HFF-Myc (cell line): Measurements from ENCODE around the gene AGPAT1.

Source experiments
- DNase-seq: peaks from one replicate; pipeline ENCODE4 v3.0.0-alpha.2; 2011; ENCODE audit warnings: low read depth; ENCODE audit errors: extremely low read depth
- H3K4me3 ChIP-seq: replicated peaks from 2 replicates; pipeline ENCODE4 v1.5.1; 2011; ENCODE audit warnings: low read depth, mild to moderate bottlenecking, control low read depth, low read length
- TF ChIP-seq, protein P1 (sequence below): IDR thresholded peaks from 2 replicates; pipeline ENCODE4 v1.5.1; 2012; ENCODE audit warnings: mild to moderate bottlenecking, low read depth, low read length, control low read depth; ENCODE audit errors: missing control alignments

Gene AGPAT1

DNA sequence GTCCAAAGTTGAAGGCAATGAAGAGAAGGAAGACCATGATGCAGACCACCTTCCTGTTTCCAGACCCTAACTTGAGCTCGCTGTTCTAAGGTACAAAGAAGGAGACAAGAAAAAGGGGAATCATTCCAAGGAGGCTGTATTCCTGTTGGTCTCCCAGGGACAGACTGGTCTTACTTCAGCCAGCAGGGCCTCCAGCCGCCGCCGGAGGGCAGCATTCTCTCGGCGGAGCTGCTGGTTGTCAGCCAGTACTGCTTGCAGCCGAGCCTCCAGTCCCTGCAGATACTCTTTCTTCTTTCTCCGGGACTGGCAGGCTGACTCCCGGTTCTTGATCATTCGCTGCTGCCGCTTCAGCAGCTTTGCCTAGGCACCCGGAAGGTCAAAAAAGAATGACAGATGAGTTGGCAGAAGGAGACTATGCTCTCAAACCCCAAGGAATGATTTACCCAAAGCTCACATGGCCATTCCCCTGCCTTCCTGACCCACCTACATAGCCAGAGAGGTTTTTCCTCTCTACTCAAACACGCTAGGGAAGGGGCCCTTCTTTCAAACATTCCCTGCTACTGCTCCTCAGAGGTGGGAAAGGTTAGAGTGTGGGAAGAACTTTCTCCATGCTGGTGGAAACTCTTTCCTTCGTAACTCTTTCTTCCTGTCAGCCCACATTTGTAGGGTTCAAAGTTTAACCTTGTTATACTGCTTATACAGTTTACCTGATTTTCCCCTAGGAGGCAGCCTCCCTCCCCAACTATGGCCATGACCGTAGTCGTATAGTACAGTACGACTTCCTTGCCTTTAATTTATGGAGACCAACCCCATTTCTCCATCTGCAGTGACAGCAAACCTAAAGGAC lies 56.9 kb downstream of the AGPAT1 start:
- TF ChIP-seq, protein P1, sequence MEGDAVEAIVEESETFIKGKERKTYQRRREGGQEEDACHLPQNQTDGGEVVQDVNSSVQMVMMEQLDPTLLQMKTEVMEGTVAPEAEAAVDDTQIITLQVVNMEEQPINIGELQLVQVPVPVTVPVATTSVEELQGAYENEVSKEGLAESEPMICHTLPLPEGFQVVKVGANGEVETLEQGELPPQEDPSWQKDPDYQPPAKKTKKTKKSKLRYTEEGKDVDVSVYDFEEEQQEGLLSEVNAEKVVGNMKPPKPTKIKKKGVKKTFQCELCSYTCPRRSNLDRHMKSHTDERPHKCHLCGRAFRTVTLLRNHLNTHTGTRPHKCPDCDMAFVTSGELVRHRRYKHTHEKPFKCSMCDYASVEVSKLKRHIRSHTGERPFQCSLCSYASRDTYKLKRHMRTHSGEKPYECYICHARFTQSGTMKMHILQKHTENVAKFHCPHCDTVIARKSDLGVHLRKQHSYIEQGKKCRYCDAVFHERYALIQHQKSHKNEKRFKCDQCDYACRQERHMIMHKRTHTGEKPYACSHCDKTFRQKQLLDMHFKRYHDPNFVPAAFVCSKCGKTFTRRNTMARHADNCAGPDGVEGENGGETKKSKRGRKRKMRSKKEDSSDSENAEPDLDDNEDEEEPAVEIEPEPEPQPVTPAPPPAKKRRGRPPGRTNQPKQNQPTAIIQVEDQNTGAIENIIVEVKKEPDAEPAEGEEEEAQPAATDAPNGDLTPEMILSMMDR = peak; percentile 93
- no peak for DNase-seq

More for the DNA sequence above, 56.9 kb downstream of the AGPAT1 start:
- H3K4me3 ChIP-seq = no peak overlapping the region
